Mesendoderm (in vitro differentiated cells): ENCODE measurements around the gene IQUB.

ENCODE experiments used
- DNase-seq: peaks from one replicate; pipeline ENCODE4 v3.0.0; 2013
- H2AK5ac ChIP-seq: 2 replicates; pipeline ENCODE4 v1.6.1; 2013; ENCODE audit warnings: low read length, inconsistent platforms
- H2BK120ac ChIP-seq: 2 replicates; pipeline ENCODE4 v1.6.1; 2013; ENCODE audit warnings: low read depth, mild to moderate bottlenecking, low read length, moderate library complexity, mixed read lengths
- H2BK15ac ChIP-seq: replicated peaks from 2 replicates; pipeline ENCODE4 v1.6.1; 2013; ENCODE audit warnings: low read depth, mild to moderate bottlenecking, moderate library complexity
- H2BK5ac ChIP-seq: 2 replicates; pipeline ENCODE4 v1.6.1; 2013; ENCODE audit warnings: low read length, inconsistent platforms
- H3K18ac ChIP-seq: 2 replicates; pipeline ENCODE4 v1.6.1; 2013; ENCODE audit warnings: mild to moderate bottlenecking, low read length, mixed read lengths
- H3K23ac ChIP-seq: one replicate; pipeline ENCODE4 v1.6.1; 2013; ENCODE audit warnings: low read length
- H3K27ac ChIP-seq: 2 replicates; pipeline ENCODE4 v1.5.1; 2013; ENCODE audit warnings: low read depth, mild to moderate bottlenecking, inconsistent platforms, low read length, moderate library complexity
- H3K27me3 ChIP-seq: 2 replicates; pipeline ENCODE4 v1.6.1; 2013; ENCODE audit warnings: low read length, control low read depth, mild to moderate bottlenecking, inconsistent platforms; ENCODE audit not compliant: insufficient read depth, poor library complexity
- H3K36me3 ChIP-seq: 2 replicates; pipeline ENCODE4 v1.6.1; 2013; ENCODE audit warnings: low read length, inconsistent platforms; ENCODE audit not compliant: control insufficient read depth, insufficient read depth
- H3K4ac ChIP-seq: one replicate; pipeline ENCODE4 v1.6.1; 2013; ENCODE audit warnings: low read depth, mild to moderate bottlenecking, low read length, moderate library complexity
- H3K4me1 ChIP-seq: 2 replicates; pipeline ENCODE4 v1.6.1; 2013; ENCODE audit warnings: low read depth, low read length, inconsistent platforms; ENCODE audit not compliant: control insufficient read depth
- H3K4me2 ChIP-seq: 2 replicates; pipeline ENCODE4 v1.6.1; 2013; ENCODE audit warnings: low read length
- H3K4me3 ChIP-seq: 2 replicates; pipeline ENCODE4 v1.5.1; 2013; ENCODE audit warnings: mild to moderate bottlenecking, low read length
- H3K56ac ChIP-seq: one replicate; pipeline ENCODE4 v1.6.1; 2013; ENCODE audit warnings: low read length
- H3K79me1 ChIP-seq: 2 replicates; pipeline ENCODE4 v1.6.1; 2013; ENCODE audit warnings: low read length, inconsistent platforms
- H3K79me2 ChIP-seq: 2 replicates; pipeline ENCODE4 v1.6.1; 2013; ENCODE audit warnings: mild to moderate bottlenecking, low read length; ENCODE audit not compliant: control insufficient read depth, insufficient read depth
- H3K9ac ChIP-seq: 2 replicates; pipeline ENCODE4 v1.6.1; 2013; ENCODE audit warnings: low read length, inconsistent platforms
- H4K5ac ChIP-seq: one replicate; pipeline ENCODE4 v1.6.1; 2013; ENCODE audit warnings: low read length
- H4K8ac ChIP-seq: one replicate; pipeline ENCODE4 v1.6.1; 2013; ENCODE audit warnings: low read depth, mild to moderate bottlenecking, control low read depth, low read length, moderate library complexity
- WGBS: extraction: QIAGEN DNeasy Blood & Tissue Kit; methylation state at CpG from one replicate; pipeline ENCODE4 v1.1.7; 2013; ENCODE audit warnings: low lambda C conversion rate, missing lambda C conversion rate; ENCODE audit not compliant: insufficient coverage; ENCODE audit errors: extremely low coverage; 5-methylcytosine and 5-hydroxymethylcytosine counted together

IQUB gene

DNA sequence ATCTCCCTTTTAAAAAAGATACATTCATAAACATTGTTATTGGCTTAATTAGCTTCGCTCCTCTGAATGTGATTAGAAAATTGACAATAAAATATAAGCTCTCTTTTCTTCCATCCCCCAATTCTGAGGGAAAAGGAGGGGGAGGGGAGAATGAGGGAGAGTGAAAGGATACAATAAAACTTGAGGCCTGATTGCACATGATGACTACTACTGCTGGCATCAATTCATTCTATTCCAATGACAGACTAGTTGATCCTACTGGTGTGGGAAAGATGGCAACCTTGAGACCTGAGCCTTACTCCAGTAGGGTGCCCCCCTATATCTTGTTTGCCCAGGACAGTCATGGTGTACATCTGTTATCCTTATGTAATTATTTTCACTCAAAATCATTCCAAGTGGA is 4.5 kb upstream of the IQUB start:
- Histone ChIP-seq H3K27me3 (no peaks in the 10 kb centered on the region), H2BK5ac (no peak overlapping the region), H4K5ac (no peak overlapping the region), H3K4me1 (peaks cover 2% of the 10 kb centered on the region), H3K36me3 (no peaks in the 10 kb centered on the region), H3K23ac (no peak overlapping the region), H3K4ac (no peak overlapping the region), H2BK15ac (no peak overlapping the region), H3K4me3 (no peak overlapping the region), H3K27ac (no peak overlapping the region), H2AK5ac (no peak overlapping the region), H3K18ac (no peak overlapping the region), H3K79me1 (no peaks in the 10 kb centered on the region), H3K79me2 (no peaks in the 10 kb centered on the region), H4K8ac (no peak overlapping the region), H2BK120ac (no peak overlapping the region), H3K4me2 (no peak overlapping the region), H3K9ac (no peak overlapping the region), H3K56ac (no peak overlapping the region)
- DNase-seq = no peak
- WGBS = no CpG with 5 or more reads among the region's 1 CpG

- H3K4me3 ChIP-seq = no peak overlapping the region
- DNase-seq = peak; percentile 6
- no peak overlapping the region for H3K18ac ChIP-seq
- H3K4me1 ChIP-seq = peaks cover 4% of the 10 kb centered on the region
- H2BK15ac ChIP-seq = no peak overlapping the region
- no peaks in the 10 kb centered on the region for H3K79me1 ChIP-seq
- no peaks in the 10 kb centered on the region for H3K79me2 ChIP-seq
- no peak overlapping the region for H3K4me2 ChIP-seq
- H4K5ac ChIP-seq = no peak overlapping the region
- H3K27me3 ChIP-seq = no peaks in the 10 kb centered on the region
- no peak overlapping the region for H2BK5ac ChIP-seq
- H3K27ac ChIP-seq = no peak overlapping the region
- H3K9ac ChIP-seq = no peak overlapping the region
- H4K8ac ChIP-seq = no peak overlapping the region
- H3K56ac ChIP-seq = no peak overlapping the region
- no peak overlapping the region for H3K4ac ChIP-seq
- H3K36me3 ChIP-seq = no peaks in the 10 kb centered on the region
- H2AK5ac ChIP-seq = no peak overlapping the region
- WGBS = 100% methylated on average over 2 of the region's 7 CpGs
- H2BK120ac ChIP-seq = no peak overlapping the region
- no peak overlapping the region for H3K23ac ChIP-seq
These were observed 3.9 kb upstream of the IQUB start for GRCh38 chr7:123538189-123538714.

DNA sequence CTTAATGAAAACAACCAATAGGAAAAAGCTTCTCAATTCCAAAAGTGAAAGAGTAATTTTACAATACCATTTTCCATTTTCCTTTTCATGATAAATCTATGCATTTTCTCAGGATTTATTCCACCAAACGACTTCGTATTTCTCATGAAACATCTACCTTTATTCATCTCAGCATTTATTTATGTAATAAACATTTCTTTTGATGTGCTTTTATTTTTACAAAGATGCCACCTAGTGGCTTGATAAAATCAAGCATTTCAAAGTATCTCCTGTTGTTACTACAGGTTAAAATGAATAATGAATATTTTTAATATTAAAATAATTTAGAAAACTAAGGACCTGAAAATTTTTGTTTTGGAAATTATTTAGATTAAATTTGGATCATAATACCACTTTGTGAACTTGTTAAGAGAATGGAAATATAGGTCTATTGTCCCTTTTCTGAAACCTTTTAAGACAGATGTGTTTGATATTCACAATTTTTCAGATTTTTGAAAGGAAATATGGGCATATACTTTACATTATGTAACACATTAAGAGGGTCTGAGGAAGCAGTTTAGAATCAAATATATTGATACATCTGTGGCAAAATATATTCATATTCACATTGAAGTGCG is 2.7 kb upstream of the IQUB start:
- H3K4me2 ChIP-seq = no peak overlapping the region
- H3K79me1 ChIP-seq = no peaks in the 10 kb centered on the region
- no peak overlapping the region for H3K4me3 ChIP-seq
- no peak overlapping the region for H2AK5ac ChIP-seq
- no peak overlapping the region for H4K5ac ChIP-seq
- H3K36me3 ChIP-seq = no peaks in the 10 kb centered on the region
- no peak overlapping the region for H2BK120ac ChIP-seq
- H3K4me1 ChIP-seq = peaks cover 4% of the 10 kb centered on the region
- H3K9ac ChIP-seq = no peak overlapping the region
- no peak overlapping the region for H2BK5ac ChIP-seq
- H3K56ac ChIP-seq = no peak overlapping the region
- no peak overlapping the region for H3K23ac ChIP-seq
- WGBS = 100% methylated on average over 2 of the region's 3 CpGs
- no peak overlapping the region for H3K18ac ChIP-seq
- no peaks in the 10 kb centered on the region for H3K79me2 ChIP-seq
- H3K27me3 ChIP-seq = no peaks in the 10 kb centered on the region
- DNase-seq = peak; percentile 19
- H3K4ac ChIP-seq = no peak overlapping the region
- no peak overlapping the region for H3K27ac ChIP-seq
- H2BK15ac ChIP-seq = no peak overlapping the region
- no peak overlapping the region for H4K8ac ChIP-seq

GRCh38 chr7:123535517-123535916 is 1.1 kb upstream of the IQUB start:
- Histone ChIP-seq H4K5ac (no peak overlapping the region), H3K56ac (no peak overlapping the region), H3K79me2 (no peaks in the 10 kb centered on the region), H3K9ac (no peak overlapping the region), H2BK120ac (no peak overlapping the region), H3K4me2 (no peak overlapping the region), H2BK15ac (no peak overlapping the region), H3K4ac (no peak overlapping the region), H2BK5ac (no peak overlapping the region), H4K8ac (no peak overlapping the region), H3K27me3 (no peaks in the 10 kb centered on the region), H3K4me1 (peaks cover 4% of the 10 kb centered on the region), H3K23ac (no peak overlapping the region), H3K4me3 (no peak overlapping the region), H3K79me1 (no peaks in the 10 kb centered on the region), H3K18ac (no peak overlapping the region), H2AK5ac (no peak overlapping the region), H3K36me3 (no peaks in the 10 kb centered on the region), H3K27ac (no peak overlapping the region)
- no peak for DNase-seq
- no CpG with 5 or more reads among the region's 12 CpGs for WGBS

GRCh38 chr7:123533929-123534382 is 439 bp downstream of the IQUB start:
- H3K4me2 ChIP-seq = peak overlapping the region; percentile 99
- peak overlapping the region; percentile 56 for H3K56ac ChIP-seq
- WGBS = no CpG with 5 or more reads among the region's 9 CpGs
- H4K8ac ChIP-seq = no peak overlapping the region
- no peak overlapping the region for H2BK120ac ChIP-seq
- no peak overlapping the region for H3K4ac ChIP-seq
- no peaks in the 10 kb centered on the region for H3K36me3 ChIP-seq
- no peaks in the 10 kb centered on the region for H3K79me2 ChIP-seq
- no peak for DNase-seq
- peaks cover 4% of the 10 kb centered on the region for H3K4me1 ChIP-seq
- H4K5ac ChIP-seq = no peak overlapping the region
- H3K23ac ChIP-seq = no peak overlapping the region
- H3K9ac ChIP-seq = peak overlapping the region; percentile 23
- H2AK5ac ChIP-seq = no peak overlapping the region
- no peak overlapping the region for H3K18ac ChIP-seq
- H3K4me3 ChIP-seq = peak overlapping the region; percentile 62
- H3K27ac ChIP-seq = no peak overlapping the region
- H3K27me3 ChIP-seq = no peaks in the 10 kb centered on the region
- no peak overlapping the region for H2BK5ac ChIP-seq
- no peaks in the 10 kb centered on the region for H3K79me1 ChIP-seq
- no peak overlapping the region for H2BK15ac ChIP-seq

DNA sequence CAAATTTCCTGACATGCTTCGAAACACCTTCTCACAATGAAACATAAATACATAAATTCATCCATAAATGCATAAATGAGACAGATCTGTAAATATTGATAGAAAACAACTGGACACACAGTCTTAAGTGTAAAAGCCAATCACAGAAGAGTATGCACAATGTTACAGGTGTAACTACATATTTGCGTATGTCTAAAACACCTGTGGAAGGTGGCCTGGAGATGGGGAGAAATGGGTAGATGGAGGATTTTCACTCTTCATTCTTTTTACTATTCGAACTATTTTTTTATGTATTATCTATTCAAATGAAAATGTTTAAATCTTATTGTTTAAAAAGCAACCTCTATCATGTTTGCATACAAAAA is 860 bp downstream of the IQUB start:
- H3K27ac ChIP-seq = no peak overlapping the region
- no peak overlapping the region for H3K4me2 ChIP-seq
- no peaks in the 10 kb centered on the region for H3K79me2 ChIP-seq
- WGBS = no CpG with 5 or more reads among the region's 3 CpGs
- H3K27me3 ChIP-seq = no peaks in the 10 kb centered on the region
- H3K4me1 ChIP-seq = peaks cover 4% of the 10 kb centered on the region
- H3K18ac ChIP-seq = no peak overlapping the region
- no peak overlapping the region for H4K5ac ChIP-seq
- no peak overlapping the region for H2BK120ac ChIP-seq
- H2BK5ac ChIP-seq = no peak overlapping the region
- H3K4me3 ChIP-seq = no peak overlapping the region
- H3K79me1 ChIP-seq = no peaks in the 10 kb centered on the region
- no peak overlapping the region for H3K4ac ChIP-seq
- H2BK15ac ChIP-seq = no peak overlapping the region
- H2AK5ac ChIP-seq = no peak overlapping the region
- no peak overlapping the region for H3K23ac ChIP-seq
- H3K9ac ChIP-seq = no peak overlapping the region
- no peak for DNase-seq
- no peak overlapping the region for H4K8ac ChIP-seq
- no peaks in the 10 kb centered on the region for H3K36me3 ChIP-seq
- no peak overlapping the region for H3K56ac ChIP-seq
